Measurements from ENCODE around the gene MPV17L.

DNA sequence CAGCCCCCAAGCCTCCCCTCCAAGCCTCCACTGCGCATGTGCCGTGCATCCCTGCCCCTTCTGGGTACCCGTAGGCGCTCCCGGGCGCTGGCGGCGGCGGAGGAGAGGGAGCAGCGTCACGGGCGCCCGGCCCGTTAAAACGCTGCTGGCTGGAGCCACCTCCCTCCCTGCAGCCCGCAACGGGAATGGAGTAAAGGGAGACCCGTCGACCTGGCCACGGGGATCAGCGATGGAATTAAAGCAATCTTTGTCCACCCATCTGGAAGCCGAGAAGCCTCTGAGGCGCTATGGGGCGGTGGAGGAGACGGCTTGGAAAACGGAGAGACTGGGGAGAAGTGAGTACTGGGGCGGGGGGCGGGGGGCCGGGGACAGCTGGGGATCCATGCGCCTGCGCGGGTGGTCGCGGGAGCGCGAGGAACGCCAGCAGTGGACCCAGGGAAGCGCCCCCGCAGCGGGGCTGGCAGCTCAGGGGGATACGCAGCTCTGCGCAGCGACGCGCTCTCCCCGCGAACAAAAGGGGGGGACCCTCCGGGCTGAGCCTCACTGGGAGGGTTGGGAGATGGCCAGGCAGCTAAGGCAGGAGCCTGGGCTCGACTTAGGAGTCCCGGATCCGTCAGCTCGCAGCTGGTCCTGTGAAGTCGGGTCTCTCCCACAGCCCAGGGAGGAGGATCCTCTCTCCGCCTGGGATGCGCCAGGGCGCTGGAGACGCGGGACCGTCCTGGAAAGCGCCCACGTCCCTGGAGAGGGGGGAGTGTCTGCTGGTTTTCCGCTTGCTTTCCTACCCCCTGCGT is 39.1 kb downstream of the MPV17L start, which contains the start of gene BMERB1:
- TF ChIP-seq, protein P1, sequence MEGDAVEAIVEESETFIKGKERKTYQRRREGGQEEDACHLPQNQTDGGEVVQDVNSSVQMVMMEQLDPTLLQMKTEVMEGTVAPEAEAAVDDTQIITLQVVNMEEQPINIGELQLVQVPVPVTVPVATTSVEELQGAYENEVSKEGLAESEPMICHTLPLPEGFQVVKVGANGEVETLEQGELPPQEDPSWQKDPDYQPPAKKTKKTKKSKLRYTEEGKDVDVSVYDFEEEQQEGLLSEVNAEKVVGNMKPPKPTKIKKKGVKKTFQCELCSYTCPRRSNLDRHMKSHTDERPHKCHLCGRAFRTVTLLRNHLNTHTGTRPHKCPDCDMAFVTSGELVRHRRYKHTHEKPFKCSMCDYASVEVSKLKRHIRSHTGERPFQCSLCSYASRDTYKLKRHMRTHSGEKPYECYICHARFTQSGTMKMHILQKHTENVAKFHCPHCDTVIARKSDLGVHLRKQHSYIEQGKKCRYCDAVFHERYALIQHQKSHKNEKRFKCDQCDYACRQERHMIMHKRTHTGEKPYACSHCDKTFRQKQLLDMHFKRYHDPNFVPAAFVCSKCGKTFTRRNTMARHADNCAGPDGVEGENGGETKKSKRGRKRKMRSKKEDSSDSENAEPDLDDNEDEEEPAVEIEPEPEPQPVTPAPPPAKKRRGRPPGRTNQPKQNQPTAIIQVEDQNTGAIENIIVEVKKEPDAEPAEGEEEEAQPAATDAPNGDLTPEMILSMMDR (IDR thresholded peaks at IDR 0.05; ENCODE audit: borderline replicate concordance, extremely low read depth, low read length, poor library complexity, severe bottlenecking) = no peak
- TF ChIP-seq EZH2 (IDR thresholded peaks at IDR 0.05; ENCODE audit: borderline replicate concordance, low read depth, low read length, severe bottlenecking) = no peak
